Suprapubic skin (tissue), 3 donors: ENCODE results near the gene LRMDA.

Source experiments
- EP300 ChIP-seq: sonication (generic); formaldehyde crosslinking; IDR thresholded peaks from one replicate; pipeline ENCODE4 v1.6.1; 2017; ENCODE audit warnings: antibody characterized with exemption
- POLR2A ChIP-seq, 2 donors: fragments of 450-650 bp; IDR thresholded peaks; one replicate each; pipeline ENCODE4 v1.6.1; 2017; ENCODE audit warnings: antibody characterized with exemption in 2 of 2, mild to moderate bottlenecking in 2 of 2, moderate library complexity in 2 of 2
- TF ChIP-seq, protein P1 (sequence below), 2 donors: fragments of 200-600 bp in 1 of 2; fragments of 450-650 bp in 1 of 2; sonication (generic) in 1 of 2; IDR thresholded peaks; one replicate each; pipeline ENCODE4 v1.5.1; 2016 to 2019; ENCODE audit warnings: antibody characterized with exemption in 2 of 2, mild to moderate bottlenecking in 1 of 2, moderate library complexity in 1 of 2

DNA sequence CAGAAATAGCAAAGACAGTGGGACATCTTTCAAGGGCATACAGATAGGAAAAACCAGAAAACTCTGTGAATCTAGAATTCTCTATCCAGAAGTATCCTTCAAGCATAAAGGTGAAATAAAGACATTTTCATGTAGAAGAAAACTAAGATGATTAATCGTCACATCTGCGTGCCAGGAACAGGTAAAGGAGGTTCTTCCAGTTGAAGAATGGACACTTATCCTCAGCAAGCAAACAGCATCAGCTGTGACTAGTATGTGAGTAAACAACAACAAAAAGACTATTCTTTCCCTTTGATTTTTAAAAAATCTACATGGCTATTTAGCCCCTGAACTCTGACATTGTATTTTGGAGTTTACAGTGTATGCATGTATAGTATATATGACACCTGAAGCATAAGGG, 124.9 kb downstream of the LRMDA start:
- TF ChIP-seq EP300 (no peak), POLR2A (IDR thresholded peaks at IDR 0.05) (no peak)
- TF ChIP-seq, protein P1, sequence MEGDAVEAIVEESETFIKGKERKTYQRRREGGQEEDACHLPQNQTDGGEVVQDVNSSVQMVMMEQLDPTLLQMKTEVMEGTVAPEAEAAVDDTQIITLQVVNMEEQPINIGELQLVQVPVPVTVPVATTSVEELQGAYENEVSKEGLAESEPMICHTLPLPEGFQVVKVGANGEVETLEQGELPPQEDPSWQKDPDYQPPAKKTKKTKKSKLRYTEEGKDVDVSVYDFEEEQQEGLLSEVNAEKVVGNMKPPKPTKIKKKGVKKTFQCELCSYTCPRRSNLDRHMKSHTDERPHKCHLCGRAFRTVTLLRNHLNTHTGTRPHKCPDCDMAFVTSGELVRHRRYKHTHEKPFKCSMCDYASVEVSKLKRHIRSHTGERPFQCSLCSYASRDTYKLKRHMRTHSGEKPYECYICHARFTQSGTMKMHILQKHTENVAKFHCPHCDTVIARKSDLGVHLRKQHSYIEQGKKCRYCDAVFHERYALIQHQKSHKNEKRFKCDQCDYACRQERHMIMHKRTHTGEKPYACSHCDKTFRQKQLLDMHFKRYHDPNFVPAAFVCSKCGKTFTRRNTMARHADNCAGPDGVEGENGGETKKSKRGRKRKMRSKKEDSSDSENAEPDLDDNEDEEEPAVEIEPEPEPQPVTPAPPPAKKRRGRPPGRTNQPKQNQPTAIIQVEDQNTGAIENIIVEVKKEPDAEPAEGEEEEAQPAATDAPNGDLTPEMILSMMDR (IDR thresholded peaks at IDR 0.05) = no peak
